GM18861 (cell line): Measurements from ENCODE around the gene CCNI2.
A peak's percentile ranks its signal among the peaks of the same experiment; 100 is the strongest.

Experiments
- ATAC-seq: cut with Tn5 transposase; IDR thresholded peaks from one replicate; pipeline ENCODE4 v1.9.1; 2021; ENCODE audit not compliant: unreplicated experiment

The CCNI2 gene, protein sequence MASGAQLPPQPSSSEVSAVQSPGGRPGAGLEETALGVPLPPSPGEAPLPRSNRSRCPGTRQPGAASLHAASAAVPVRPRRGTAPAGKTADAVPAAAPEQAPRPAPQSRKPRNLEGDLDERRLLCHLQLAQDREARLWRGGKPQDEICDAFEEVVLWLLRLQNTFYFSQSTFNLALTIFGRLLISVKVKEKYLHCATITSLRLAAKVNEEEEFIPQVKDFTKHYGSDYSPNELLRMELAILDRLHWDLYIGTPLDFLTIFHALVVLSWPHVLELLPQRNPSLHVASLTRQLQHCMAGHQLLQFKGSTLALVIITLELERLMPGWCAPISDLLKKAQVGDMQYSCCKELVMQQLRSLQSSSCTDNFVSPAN

DNA sequence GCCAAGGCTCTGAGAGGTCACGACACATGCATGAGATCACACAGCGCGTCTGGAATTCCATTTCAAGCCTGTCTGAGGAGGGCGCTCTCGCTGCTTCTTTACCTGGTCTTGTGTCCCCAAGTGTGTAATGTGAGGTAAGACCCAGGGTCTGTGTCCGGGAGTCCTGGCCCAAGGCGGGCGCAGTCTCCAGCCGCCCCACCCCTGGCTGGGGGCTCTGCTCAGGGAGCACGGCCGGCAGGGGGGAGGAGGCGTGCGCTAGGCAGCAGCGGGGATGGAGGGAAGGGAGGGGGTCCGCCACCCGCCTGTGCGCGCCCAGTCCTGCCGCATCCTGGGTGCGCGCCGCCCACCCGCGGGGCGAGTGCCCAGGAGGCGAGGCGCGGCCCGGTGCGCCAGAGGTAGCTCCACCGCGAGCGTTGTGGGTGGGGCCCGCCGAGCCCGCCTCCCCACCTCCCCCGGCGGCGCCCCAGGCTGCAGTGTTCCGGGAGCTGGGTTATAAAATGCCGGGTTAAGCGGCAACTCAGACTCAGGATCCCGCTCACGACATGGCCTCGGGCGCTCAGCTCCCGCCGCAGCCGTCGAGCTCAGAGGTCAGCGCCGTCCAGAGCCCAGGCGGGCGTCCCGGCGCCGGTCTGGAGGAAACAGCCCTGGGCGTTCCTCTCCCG lies at the start of gene CCNI2:
CCNI2 (plus strand) TSS at position 473 of the 662 bp plus-strand sequence; CDS start at position 543, 70 bp downstream.
- peak; percentile 28 for ATAC-seq

GRCh38 chr5:132704875-132705274 lies 42.4 kb upstream of the CCNI2 start:
- no peak for ATAC-seq

DNA sequence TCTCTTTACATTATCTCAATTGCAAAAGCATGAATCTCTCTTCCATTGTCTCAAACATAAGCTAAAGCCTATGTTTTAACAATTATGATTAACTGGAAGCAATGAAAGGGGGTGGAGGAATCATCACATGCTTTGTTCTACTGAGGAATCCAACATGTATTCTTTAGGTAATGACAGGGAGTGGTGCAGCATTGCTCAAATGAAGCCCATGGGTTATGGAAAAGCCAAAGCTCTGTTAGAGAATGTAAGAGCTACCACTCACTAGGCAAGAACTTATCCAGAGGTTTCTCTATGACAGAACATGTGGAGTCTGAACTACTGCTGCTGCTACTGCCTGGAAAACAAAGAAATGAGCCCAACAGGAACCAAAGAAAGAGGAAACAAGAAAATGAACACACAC lies 38.6 kb upstream of the CCNI2 start:
- ATAC-seq: no peak

DNA sequence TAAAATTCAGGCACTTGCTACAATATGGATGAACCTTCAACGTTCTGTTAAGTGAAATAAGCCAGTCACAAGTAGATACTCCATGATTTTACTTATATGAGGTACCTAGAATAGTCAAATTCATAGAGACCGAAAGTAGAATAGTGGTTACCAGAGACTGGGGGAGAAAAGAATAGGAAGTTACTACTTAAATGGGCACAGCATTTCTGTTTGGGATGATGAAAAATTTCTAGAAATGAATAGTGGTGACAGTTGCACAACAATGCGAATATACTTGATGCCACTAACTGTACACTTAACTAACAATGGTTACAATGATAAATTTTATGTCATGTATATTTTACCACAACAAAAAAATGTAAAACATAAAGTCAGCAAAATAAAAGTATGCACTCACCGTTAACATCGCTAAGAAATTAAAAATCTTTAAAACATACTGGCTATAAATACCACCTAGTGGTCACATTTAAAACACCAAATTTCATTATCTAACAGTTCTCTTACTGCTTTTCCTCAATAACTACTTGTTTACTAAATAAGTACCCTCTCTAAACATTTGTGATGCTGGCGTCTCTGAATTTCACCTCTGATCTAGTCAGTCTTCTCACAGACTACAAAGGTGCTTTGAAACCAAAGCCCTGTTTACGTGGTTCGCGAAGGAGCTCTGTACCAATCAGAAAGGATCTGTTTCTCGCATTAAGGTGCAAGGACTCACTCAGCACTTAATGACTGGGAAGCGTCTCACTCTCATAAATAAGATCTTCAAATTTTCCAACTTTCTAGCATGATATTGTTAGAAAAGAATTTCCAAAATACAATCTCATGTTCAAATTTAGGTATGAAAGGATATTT lies 32.5 kb upstream of the CCNI2 start:
- ATAC-seq: no peak

GRCh38 chr5:132718544-132719312 lies 28.5 kb upstream of the CCNI2 start:
- no peak for ATAC-seq

DNA sequence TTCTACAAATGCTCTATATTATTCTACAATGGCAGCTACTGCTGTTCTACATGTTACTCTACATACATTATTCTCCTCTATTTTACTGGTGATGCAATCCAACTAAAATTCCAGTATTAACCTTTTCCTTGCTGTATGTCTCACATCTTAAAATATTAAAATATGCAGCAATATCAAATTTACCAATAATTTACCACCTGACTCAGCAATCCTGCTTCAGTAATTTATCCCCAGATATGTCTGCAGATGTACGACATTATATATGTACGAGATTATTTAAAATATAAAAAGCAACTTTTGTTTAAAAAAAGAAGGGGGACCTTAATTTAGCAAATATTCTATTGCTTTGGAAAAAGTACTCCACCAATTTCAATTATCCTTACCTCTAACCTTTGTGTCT lies 21.5 kb upstream of the CCNI2 start:
- ATAC-seq: no peak

GRCh38 chr5:132729896-132730295 lies 17.3 kb upstream of the CCNI2 start:
- no peak for ATAC-seq

- ATAC-seq: no peak
These were observed 13.6 kb upstream of the CCNI2 start for GRCh38 chr5:132733499-132734148.

DNA sequence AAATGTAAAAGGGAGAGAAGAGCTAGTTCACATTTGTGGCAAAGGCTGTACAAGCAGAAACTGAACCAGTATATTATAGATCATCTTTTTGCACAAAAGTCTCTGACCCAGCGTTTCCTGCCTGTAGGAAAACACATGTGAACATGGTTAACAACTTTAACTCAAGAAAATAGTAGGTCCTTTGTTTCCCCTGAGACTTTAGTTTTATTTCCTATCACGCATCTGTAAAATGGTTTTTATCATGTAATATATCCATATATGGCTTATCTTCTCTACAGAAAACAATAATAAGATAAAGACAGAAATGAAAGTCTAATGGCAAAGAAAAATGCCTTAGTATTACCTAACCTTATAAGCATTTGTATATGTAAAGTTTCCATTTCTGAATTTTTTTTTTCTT lies 12.5 kb upstream of the CCNI2 start:
- no peak for ATAC-seq

DNA sequence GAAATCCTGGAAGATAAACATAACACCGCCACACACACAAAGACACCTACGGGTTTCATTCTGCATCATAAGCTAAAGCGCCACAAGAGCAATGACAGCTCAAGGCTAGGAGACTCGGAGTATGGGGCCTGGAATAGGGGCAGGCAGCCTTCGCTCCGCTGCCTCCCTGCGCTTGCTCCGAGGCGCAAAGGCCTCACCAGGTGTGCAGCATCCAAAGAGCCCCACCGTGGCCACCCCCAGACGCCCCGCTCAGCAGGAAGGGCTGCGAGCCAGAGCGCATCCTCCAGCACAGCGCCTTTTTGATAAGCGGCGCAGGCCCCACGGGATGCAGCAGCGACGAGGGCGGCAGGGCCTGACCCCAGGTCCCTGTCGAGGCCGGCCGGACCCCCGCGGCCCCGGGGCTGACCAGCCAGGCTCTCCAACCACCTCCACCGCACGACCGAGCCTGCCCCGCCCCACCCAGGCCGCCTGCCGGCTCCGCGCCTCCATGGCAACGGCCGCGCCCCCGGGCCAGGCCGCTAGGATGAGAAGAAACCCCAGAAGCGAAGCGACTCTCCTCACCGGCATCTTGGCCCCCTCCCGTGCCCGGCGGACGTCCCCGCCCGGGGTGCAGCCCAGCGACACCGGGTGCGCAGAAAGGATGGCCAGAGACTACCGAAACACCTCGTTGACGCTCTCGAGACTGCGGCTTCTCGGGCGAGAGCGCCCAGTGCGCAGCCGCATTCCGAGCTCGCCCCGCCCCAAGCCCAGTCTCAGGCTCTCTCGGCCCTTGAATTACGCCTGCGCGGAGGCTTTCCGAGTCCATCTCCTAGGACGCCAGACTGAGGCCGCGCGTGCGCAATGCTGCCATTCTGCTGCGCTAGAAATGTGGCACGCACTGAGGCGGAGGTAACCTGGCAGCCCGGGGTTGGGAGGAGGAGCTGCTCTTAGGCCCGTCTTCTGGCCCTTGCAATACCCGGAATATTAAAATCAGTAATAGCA lies 10.1 kb upstream of the CCNI2 start, which contains the start of gene KIF3A:
KIF3A (minus strand) TSS at position 694 of the 981 bp plus-strand sequence; CDS start at position 567, 127 bp downstream.
- ATAC-seq: peak; percentile 85

GRCh38 chr5:132737982-132738681 lies 9.1 kb upstream of the CCNI2 start:
- no peak for ATAC-seq

DNA sequence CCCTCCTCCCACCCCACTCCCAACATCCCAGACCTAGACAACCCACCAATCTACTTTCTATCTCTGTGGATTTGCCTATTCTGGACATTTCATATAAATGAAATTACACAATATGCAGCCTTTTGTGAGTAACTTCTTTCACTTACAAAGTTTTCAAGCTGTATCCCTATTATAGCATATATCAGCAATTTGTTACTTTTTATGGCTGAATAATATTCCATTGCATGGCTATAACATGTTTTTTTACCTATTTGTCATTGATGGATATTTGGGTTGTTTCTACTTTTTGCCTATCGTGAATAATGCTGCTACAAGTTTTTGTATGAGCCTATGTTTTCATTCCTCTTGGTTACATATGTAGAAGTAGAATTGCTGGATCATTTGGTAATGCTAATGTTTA lies 8.0 kb upstream of the CCNI2 start:
- ATAC-seq: no peak

GRCh38 chr5:132742158-132742557 lies 5.1 kb upstream of the CCNI2 start:
- no peak for ATAC-seq

DNA sequence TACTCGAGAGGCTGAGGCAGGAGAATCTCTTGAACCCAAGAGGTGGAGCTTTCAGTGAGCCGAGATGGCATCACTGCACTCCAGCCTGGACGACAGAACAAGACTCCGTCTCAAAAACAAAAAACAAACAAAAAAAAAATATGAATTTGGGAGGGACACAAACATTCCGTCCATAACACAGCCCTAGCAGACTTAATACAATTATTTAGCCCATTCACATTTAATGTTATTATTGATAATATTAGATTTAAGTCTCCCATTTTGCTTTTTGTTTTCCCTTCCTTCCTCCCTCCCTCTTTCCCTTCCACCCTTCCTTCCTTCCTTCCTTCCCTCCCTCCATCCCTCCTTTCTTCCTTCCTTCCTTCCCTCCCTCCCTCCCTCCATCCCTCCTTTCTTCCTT lies 4.6 kb upstream of the CCNI2 start:
- no peak for ATAC-seq

DNA sequence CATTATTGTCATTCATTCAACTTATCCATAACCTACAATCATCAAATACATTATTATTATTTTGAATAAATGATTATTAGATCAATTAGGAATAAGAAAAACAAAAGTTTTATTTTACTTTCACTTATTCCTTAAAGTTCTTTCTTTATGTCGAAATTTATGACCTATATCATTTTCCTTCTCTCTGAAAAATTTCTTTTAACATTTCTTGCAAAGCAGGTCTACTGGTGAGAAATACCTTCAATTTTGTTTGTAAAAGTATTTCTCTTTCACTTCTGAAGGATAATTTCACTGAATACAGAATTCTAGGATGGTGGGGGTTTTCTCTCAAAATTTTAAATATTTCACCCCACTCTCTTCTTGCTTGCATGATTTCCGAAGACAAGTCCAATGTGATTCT lies 2.6 kb upstream of the CCNI2 start:
- no peak for ATAC-seq

DNA sequence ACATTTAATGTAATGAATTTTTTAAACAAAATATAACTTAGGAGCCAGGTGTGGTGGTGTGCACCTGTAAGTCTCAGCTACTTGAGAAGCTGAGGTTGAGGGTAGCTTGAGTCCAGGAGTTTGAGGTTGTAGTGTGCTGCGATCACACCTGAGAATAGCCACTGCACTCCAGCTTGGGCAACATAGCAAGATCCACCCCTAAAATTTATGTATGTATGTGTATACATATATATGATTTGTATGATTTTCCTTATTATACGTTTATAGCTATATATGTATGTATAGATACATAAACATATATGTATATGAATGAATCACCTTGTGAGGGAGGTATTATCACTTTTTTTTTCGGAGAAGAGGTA lies 653 bp upstream of the CCNI2 start:
- no peak for ATAC-seq

GRCh38 chr5:132747616-132748440 lies 602 bp downstream of the CCNI2 start:
- no peak for ATAC-seq

- ATAC-seq: no peak
These were observed 1.3 kb downstream of the CCNI2 start for GRCh38 chr5:132748522-132749000.
